Fibroblast of skin of left quadriceps (primary cell): ENCODE results near the gene BRAF.
"Not testable (repeated sequence)": the region's sequence is repeated elsewhere in the genome, so short reads cannot be mapped to it uniquely, and the experiment has no call there.

Source experiments
- DNase-seq, 2 experiments: peaks; one replicate each; pipeline ENCODE4 v3.0.0-alpha.2; 2013; ENCODE audit warnings: low read depth in 2 of 2

Gene BRAF

GRCh38 chr7:140877249-140877524, 47.5 kb downstream of the BRAF start:
- no peak for DNase-seq

- peak; percentile 14 to 20 for DNase-seq
Measured at GRCh38 chr7:140876519-140877248, 48.0 kb downstream of the BRAF start.

GRCh38 chr7:140873434-140873833, 51.3 kb downstream of the BRAF start:
- DNase-seq: no peak

GRCh38 chr7:140870003-140870402, 54.7 kb downstream of the BRAF start:
- no peak for DNase-seq

GRCh38 chr7:140869430-140869829, 55.3 kb downstream of the BRAF start:
- no peak for DNase-seq

- DNase-seq: no peak
Measured at GRCh38 chr7:140867467-140868462, 57.0 kb downstream of the BRAF start.

GRCh38 chr7:140866926-140867325, 57.8 kb downstream of the BRAF start:
- DNase-seq: no peak

- DNase-seq: no peak
Measured at GRCh38 chr7:140864732-140865131, 60.0 kb downstream of the BRAF start.

GRCh38 chr7:140863867-140864266, 60.9 kb downstream of the BRAF start:
- no peak for DNase-seq

- no peak for DNase-seq
Measured at GRCh38 chr7:140863184-140863583, 61.5 kb downstream of the BRAF start.

- no peak for DNase-seq
Measured at GRCh38 chr7:140857048-140857447, 67.7 kb downstream of the BRAF start.

GRCh38 chr7:140841166-140841715, 83.5 kb downstream of the BRAF start:
- no peak for DNase-seq

GRCh38 chr7:140831724-140832123, 93.0 kb downstream of the BRAF start:
- DNase-seq: no peak

- no peak for DNase-seq
Measured at GRCh38 chr7:140829720-140830119, 95.0 kb downstream of the BRAF start.

- no peak for DNase-seq
Measured at GRCh38 chr7:140828741-140829140, 96.0 kb downstream of the BRAF start.

- not testable (repeated sequence) for DNase-seq
Measured at GRCh38 chr7:140817383-140817782, 107.3 kb downstream of the BRAF start.

GRCh38 chr7:140810830-140811556, 113.7 kb downstream of the BRAF start:
- peak; percentile 21 to 27 for DNase-seq

GRCh38 chr7:140810385-140810784, 114.3 kb downstream of the BRAF start:
- DNase-seq: no peak

- no peak for DNase-seq
Measured at GRCh38 chr7:140778975-140779374, 145.8 kb downstream of the BRAF start.

- DNase-seq: no peak
Measured at GRCh38 chr7:140778568-140778967, 146.2 kb downstream of the BRAF start.

- no peak for DNase-seq
Measured at GRCh38 chr7:140774371-140774770, 150.4 kb downstream of the BRAF start.

- DNase-seq: no peak
Measured at GRCh38 chr7:140773104-140773503, 151.6 kb downstream of the BRAF start.
